Lung microvascular endothelial cell (primary cell): Measurements from ENCODE around the gene RPL32. TPM values are rescaled to one million over a fixed set of nuclear protein-coding genes. Genes with fewer than 3 reads are reported as not detected.
"Not testable (repeated sequence)": the region's sequence is repeated elsewhere in the genome, so short reads cannot be mapped to it uniquely, and the experiment has no call there.

Experiments used
- DNase-seq, 2 donors: peaks; one replicate each; pipeline versions ENCODE4 v3.0.0 to v3.0.0-alpha.2; 2010; ENCODE audit warnings: low read depth in 2 of 2
- total RNA-seq: library from RNA; depleted of rRNA; stranded (reverse); fragments of >200 nt; gene quantifications from 2 replicates; pipeline ENCODE4 v1.2.1, GENCODE V29; 2014

The RPL32 gene
- total RNA-seq, 1 donor from 2014 or later, result 1,065 TPM

GRCh38 chr3:12810013-12810780 is 31.2 kb downstream of the RPL32 start:
- DNase-seq, result peak; percentile 91 to 93

- DNase-seq, result no peak
Measured at GRCh38 chr3:12809435-12809834, 31.9 kb downstream of the RPL32 start.

- DNase-seq, result no peak
Measured at GRCh38 chr3:12809001-12809400, 32.4 kb downstream of the RPL32 start.

- no peak for DNase-seq
Measured at GRCh38 chr3:12808587-12808986, 32.8 kb downstream of the RPL32 start.

- no peak for DNase-seq
Measured at GRCh38 chr3:12807601-12808359, 33.6 kb downstream of the RPL32 start.

GRCh38 chr3:12807066-12807465 is 34.3 kb downstream of the RPL32 start:
- no peak for DNase-seq

GRCh38 chr3:12803371-12803770 is 38.0 kb downstream of the RPL32 start:
- no peak for DNase-seq

GRCh38 chr3:12799525-12800440 is 41.6 kb downstream of the RPL32 start:
- no peak for DNase-seq

- no peak for DNase-seq
Measured at GRCh38 chr3:12798559-12799179, 42.7 kb downstream of the RPL32 start.

GRCh38 chr3:12797892-12798558 is 43.3 kb downstream of the RPL32 start:
- DNase-seq, result no peak

- no peak for DNase-seq
Measured at GRCh38 chr3:12797124-12797891, 44.1 kb downstream of the RPL32 start.

- DNase-seq, result peak; percentile 40 to 54
Measured at GRCh38 chr3:12796171-12797123, 44.9 kb downstream of the RPL32 start, which contains the start of gene CAND2. Gene CAND2 (plus strand): TSS chr3:12796680. CDS start chr3:12796721, 41 bp downstream.

- DNase-seq, result no peak
Measured at GRCh38 chr3:12793701-12794100, 47.7 kb downstream of the RPL32 start.

GRCh38 chr3:12791430-12791829 is 49.9 kb downstream of the RPL32 start:
- no peak for DNase-seq

- DNase-seq, result not testable (repeated sequence)
Measured at GRCh38 chr3:12787967-12788690, 53.2 kb downstream of the RPL32 start.

GRCh38 chr3:12787346-12787745 is 54.0 kb downstream of the RPL32 start:
- DNase-seq, result peak; percentile 44 to 56

GRCh38 chr3:12785096-12785495 is 56.3 kb downstream of the RPL32 start:
- DNase-seq, result no peak
